H1 (cell line): ENCODE data around the gene CHFR. TPM values are rescaled to one million over a fixed set of nuclear protein-coding genes. Genes with fewer than 3 reads are reported as not detected.

ENCODE experiments used
- CTCF ChIA-PET: fragments of 300-600 bp; sonication (Branson Sonifier 250); formaldehyde crosslinking; loops from one replicate; lab custom pipeline; 2021; ENCODE audit not compliant: partially characterized antibody; lab: Charles Lee
- POLR2A ChIA-PET: fragments of 300-600 bp; sonication (Branson Sonifier 250); formaldehyde crosslinking; loops from one replicate; lab custom pipeline; 2021; ENCODE audit warnings: inconsistent platforms; ENCODE audit not compliant: partially characterized antibody; lab: Charles Lee
- DNase-seq, 2 experiments: peaks; one replicate each; pipeline versions ENCODE4 v3.0.0 to v3.0.0-alpha.2; 2010 to 2022; ENCODE audit warnings: low spot score in 2 of 2, low read depth in 1 of 2, mixed read lengths in 1 of 2
- FAIRE-seq: peaks from 2 replicates; lab custom pipeline; 2011; peaks lifted over from hg19 to GRCh38; lab: Jason Lieb, UNC
- H2AFZ ChIP-seq: 2 replicates; pipeline ENCODE4 v1.8.1; 2012; ENCODE audit warnings: low read length, inconsistent platforms
- H2AK5ac ChIP-seq: 2 replicates; pipeline ENCODE4 v1.6.1; 2013; ENCODE audit warnings: low read depth, low read length
- H2BK120ac ChIP-seq: replicated peaks from 2 replicates; pipeline ENCODE3; 2013; ENCODE audit warnings: low read depth, low read length, inconsistent platforms
- H2BK12ac ChIP-seq: 2 replicates; pipeline ENCODE4 v1.6.1; 2013; ENCODE audit warnings: low read depth, low read length
- H2BK15ac ChIP-seq: 2 replicates; pipeline ENCODE4 v1.6.1; 2013; ENCODE audit warnings: low read length
- H2BK20ac ChIP-seq: 2 replicates; pipeline ENCODE4 v1.6.1; 2013; ENCODE audit warnings: low read length
- H2BK5ac ChIP-seq: 2 replicates; pipeline ENCODE4 v1.6.1; 2013; ENCODE audit warnings: low read depth, low read length
- H3K14ac ChIP-seq: 2 replicates; pipeline ENCODE4 v1.6.1; 2013; ENCODE audit warnings: inconsistent platforms; ENCODE audit not compliant: insufficient read length
- H3K18ac ChIP-seq: 2 replicates; pipeline ENCODE4 v1.6.1; 2013; ENCODE audit warnings: low read length; ENCODE audit errors: extremely low read depth
- H3K23ac ChIP-seq: 2 replicates; pipeline ENCODE4 v1.6.1; 2013; ENCODE audit warnings: inconsistent platforms; ENCODE audit not compliant: insufficient read length
- H3K23me2 ChIP-seq: 2 replicates; pipeline ENCODE4 v1.6.1; 2013; ENCODE audit warnings: low read depth, low read length
- H3K27ac ChIP-seq: 2 replicates; pipeline ENCODE4 v1.6.1; 2011; ENCODE audit warnings: low read depth, low read length, inconsistent platforms
- H3K27me3 ChIP-seq, 4 experiments: replicated peaks in 1 of 4; 1 replicate in 1 of 4; 2 replicates in 3 of 4; pipeline versions ENCODE4 v1.6.1 to v1.8.1; 2011 to 2013; ENCODE audit warnings: low read length in 3 of 4, mild to moderate bottlenecking in 3 of 4, inconsistent platforms in 2 of 4, mixed read lengths in 2 of 4, moderate library complexity in 1 of 4; ENCODE audit not compliant: control insufficient read depth in 3 of 4, insufficient read depth in 3 of 4; ENCODE audit errors: extremely low read depth in 1 of 4
- H3K36me3 ChIP-seq, 4 experiments: 2 replicates each; pipeline versions ENCODE4 v1.6.1 to v1.8.1; 2011 to 2013; ENCODE audit warnings: mild to moderate bottlenecking in 4 of 4, low read length in 3 of 4, moderate library complexity in 2 of 4, control low read depth in 1 of 4, inconsistent platforms in 1 of 4; ENCODE audit not compliant: insufficient read depth in 4 of 4, control insufficient read depth in 2 of 4
- H3K4ac ChIP-seq: replicated peaks from 2 replicates; pipeline ENCODE3; 2013; ENCODE audit warnings: low read length, low read depth, mixed read lengths, inconsistent platforms; ENCODE audit not compliant: insufficient read length
- H3K4me1 ChIP-seq, 4 experiments: replicated peaks in 1 of 4; 1 replicate in 1 of 4; 2 replicates in 3 of 4; pipeline versions ENCODE4 v1.6.1 to v1.8.1; 2011 to 2013; ENCODE audit warnings: low read length in 3 of 4, inconsistent platforms in 2 of 4, mixed read lengths in 1 of 4; ENCODE audit not compliant: insufficient read depth in 4 of 4, control insufficient read depth in 3 of 4
- H3K4me2 ChIP-seq, 2 experiments: 2 replicates each; pipeline versions ENCODE4 v1.6.1 to v1.8.1; 2011 to 2013; ENCODE audit warnings: low read depth in 2 of 2, low read length in 2 of 2, control low read depth in 1 of 2, inconsistent platforms in 1 of 2, mild to moderate bottlenecking in 1 of 2; ENCODE audit not compliant: insufficient read depth in 1 of 2
- H3K4me3 ChIP-seq, 4 experiments: fragments of 200-600, 300-600 bp in 1 of 4; sonication (generic), shearing (Covaris generic), sonication (Bioruptor Twin) in 1 of 4; 2 replicates each; pipeline versions ENCODE4 v1.5.1 to v1.8.1; 2011 to 2016; ENCODE audit warnings: low read length in 4 of 4, low read depth in 3 of 4, control low read depth in 2 of 4, inconsistent platforms in 2 of 4, mild to moderate bottlenecking in 2 of 4, mixed read lengths in 1 of 4, moderate library complexity in 1 of 4; ENCODE audit not compliant: insufficient read depth in 2 of 4; ENCODE audit errors: extremely low read depth in 1 of 4
- H3K56ac ChIP-seq: replicated peaks from 2 replicates; pipeline ENCODE3; 2013; ENCODE audit warnings: low read depth, mild to moderate bottlenecking, mixed read lengths, low read length, inconsistent platforms; ENCODE audit not compliant: insufficient read length
- H3K79me1 ChIP-seq: 2 replicates; pipeline ENCODE4 v1.6.1; 2013; ENCODE audit warnings: low read depth, low read length, control low read depth
- H3K79me2 ChIP-seq, 2 experiments: 2 replicates each; pipeline versions ENCODE4 v1.6.1 to v1.8.1; 2012 to 2013; ENCODE audit warnings: low read length in 2 of 2, mild to moderate bottlenecking in 2 of 2, inconsistent platforms in 1 of 2; ENCODE audit not compliant: insufficient read depth in 2 of 2, control insufficient read depth in 1 of 2
- H3K9ac ChIP-seq, 4 experiments: replicated peaks in 1 of 4; 1 replicate in 1 of 4; 2 replicates in 3 of 4; pipeline versions ENCODE4 v1.6.1 to v1.8.1; 2011 to 2013; ENCODE audit warnings: low read depth in 3 of 4, low read length in 3 of 4, control low read depth in 2 of 4, mild to moderate bottlenecking in 2 of 4, moderate library complexity in 2 of 4, inconsistent platforms in 1 of 4; ENCODE audit errors: extremely low read depth in 1 of 4
- H3K9me3 ChIP-seq, 2 experiments: 2 replicates each; pipeline versions ENCODE4 v1.6.1 to v1.8.1; 2012 to 2013; ENCODE audit warnings: mild to moderate bottlenecking in 2 of 2, moderate library complexity in 2 of 2, control low read depth in 1 of 2, inconsistent platforms in 1 of 2, low read depth in 1 of 2, low read length in 1 of 2, mixed read lengths in 1 of 2; ENCODE audit not compliant: insufficient read depth in 2 of 2
- H4K20me1 ChIP-seq, 2 experiments: replicated peaks in 1 of 2; 2 replicates each; pipeline versions ENCODE3 to v1.8.1; 2011 to 2013; ENCODE audit warnings: inconsistent platforms in 2 of 2, low read length in 2 of 2, mild to moderate bottlenecking in 1 of 2; ENCODE audit not compliant: insufficient read depth in 2 of 2, control insufficient read depth in 1 of 2
- H4K5ac ChIP-seq: 2 replicates; pipeline ENCODE4 v1.6.1; 2013; ENCODE audit warnings: low read length, low read depth, mixed read lengths, inconsistent platforms; ENCODE audit not compliant: insufficient read length
- H4K8ac ChIP-seq: 2 replicates; pipeline ENCODE4 v1.8.0; 2013; ENCODE audit warnings: mild to moderate bottlenecking, moderate library complexity, low read length, inconsistent platforms; ENCODE audit not compliant: insufficient read depth; ENCODE audit errors: extremely low read depth
- H4K91ac ChIP-seq: replicated peaks from 2 replicates; pipeline ENCODE3; 2013; ENCODE audit warnings: low read length, mixed read lengths, inconsistent platforms; ENCODE audit not compliant: insufficient read length
- GABPA ChIP-seq: IDR thresholded peaks from 2 replicates; pipeline ENCODE4 v1.6.1; 2011; ENCODE audit warnings: mild to moderate bottlenecking, low read length, moderate library complexity, borderline replicate concordance; ENCODE audit not compliant: insufficient read depth
- JUN ChIP-seq: IDR thresholded peaks from 2 replicates; pipeline ENCODE4 v1.6.1; 2011; ENCODE audit warnings: low read depth, mild to moderate bottlenecking, improper control_type of control experiment, low read length
- MAFK ChIP-seq: IDR thresholded peaks from 2 replicates; pipeline ENCODE4 v1.6.1; 2012; ENCODE audit warnings: low read depth, mild to moderate bottlenecking, improper control_type of control experiment, low read length
- RAD21 ChIP-seq, 2 experiments: IDR thresholded peaks in 1 of 2; conservative IDR thresholded peaks in 1 of 2; 2 replicates each; pipeline ENCODE4 v1.6.1; 2011; ENCODE audit warnings: low read depth in 2 of 2, low read length in 2 of 2, improper control_type of control experiment in 1 of 2, inconsistent platforms in 1 of 2, mild to moderate bottlenecking in 1 of 2, moderate library complexity in 1 of 2
- RNF2 ChIP-seq: fragments of 200-900, 300-1000 bp; sonication (generic); IDR thresholded peaks from 2 replicates; pipeline ENCODE4 v1.7.1; 2016; ENCODE audit warnings: borderline replicate concordance, low read depth, mild to moderate bottlenecking, antibody characterized with exemption, low read length; ENCODE audit not compliant: poor library complexity, severe bottlenecking; ENCODE audit errors: missing control alignments
- WGBS, 2 experiments: shearing (Covaris generic) in 1 of 2; methylation state at CpG; one replicate each; pipeline versions ENCODE4 v1.1.6 to v1.1.7; 2013 to 2015; ENCODE audit warnings: low lambda C conversion rate in 2 of 2, mixed read lengths in 2 of 2, inconsistent platforms in 1 of 2, low coverage in 1 of 2, missing lambda C conversion rate in 1 of 2; ENCODE audit not compliant: insufficient replicate concordance in 2 of 2, insufficient coverage in 1 of 2, insufficient read length in 1 of 2; ENCODE audit errors: extremely low coverage in 1 of 2, missing lambda C conversion rate in 1 of 2; 5-methylcytosine and 5-hydroxymethylcytosine counted together
- polyA plus RNA-seq, 7 experiments: library from polyadenylated mRNA; depleted of rRNA in 3 of 7; stranded (reverse) in 5 of 7; unstranded in 2 of 7; fragments of >200 nt in 5 of 7; fragments of 200-250 nt in 2 of 7; gene quantifications; 1 replicate in 5 of 7; 2 replicates in 1 of 7; 4 replicates in 1 of 7; pipeline versions ENCODE4 v1.2.1 to v1.2.3, GENCODE V29; 2011 to 2013; ENCODE audit warnings: missing spikeins in 2 of 7, mixed read lengths in 2 of 7
- total RNA-seq: library from RNA; stranded (reverse); fragmentation: NEBNext Ultra II Directional; extraction: Animal tissue kit (Norgen Biotek cat#: 25700); gene quantifications from 2 replicates; pipeline ENCODE4 v1.2.1, GENCODE V29; 2021

CHFR gene
- total and polyA plus RNA-seq, 2 of the 8 experiments (the other 6 are each of a cell fraction or from before 2014, with no cell fraction given): 31.4 to 44.6 TPM

DNA sequence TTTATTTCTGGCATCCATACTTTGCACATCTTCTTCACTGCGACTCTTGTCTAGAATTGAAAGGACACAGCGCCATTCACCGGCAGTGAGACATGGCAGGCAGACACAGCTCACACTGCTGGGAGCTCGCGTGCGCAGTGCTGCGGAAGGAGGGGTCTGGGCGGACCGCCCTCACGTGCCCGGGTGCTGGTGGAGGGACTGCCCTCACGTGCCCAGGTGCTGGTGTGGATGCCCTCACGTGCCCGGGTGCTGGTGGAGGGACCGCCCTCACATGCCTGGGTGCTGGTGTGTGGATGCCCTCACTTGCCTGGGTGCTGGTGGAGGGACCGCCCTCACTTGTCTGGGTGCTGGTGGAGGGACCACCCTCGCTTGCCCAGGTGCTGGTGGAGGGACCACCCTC, 30.8 kb downstream of the CHFR start:
- Histone ChIP-seq H2AK5ac (no peak overlapping the region), H3K4me2 (no peak overlapping the region), H3K14ac (no peak overlapping the region), H3K9me3 (no peaks in the 10 kb centered on the region), H3K23me2 (no peaks in the 10 kb centered on the region), H4K20me1 (peaks cover 2 to 12% of the 10 kb centered on the region in 2 experiments), H3K56ac (no peak overlapping the region), H2BK20ac (no peak overlapping the region), H3K4ac (no peak overlapping the region), H2BK120ac (no peak overlapping the region), H2BK5ac (no peak overlapping the region), H2BK12ac (no peak overlapping the region), H3K79me2 (no peaks in the 10 kb centered on the region), H4K8ac (no peak overlapping the region), H3K4me1 (no peaks in the 10 kb centered on the region), H2AFZ (no peak overlapping the region), H3K27me3 (no peaks in the 10 kb centered on the region), H3K27ac (no peak overlapping the region), H2BK15ac (no peak overlapping the region), H3K36me3 (peaks cover 10 to 57% (median 30%) of the 10 kb centered on the region in 4 experiments; a peak in 6 of 8 replicates), H4K5ac (no peak overlapping the region), H3K18ac (no peak overlapping the region), H3K23ac (no peak overlapping the region)
- FAIRE-seq (no peak), DNase-seq (no peak)
- WGBS, 2 experiments: 86% methylated on average over 17 of the region's 17 CpGs; no CpG with 5 or more reads in 1 of the 2 experiments
- ChIA-PET POLR2A (no interaction called here), CTCF (no interaction called here)
- TF ChIP-seq JUN (no peak), MAFK (no peak), RAD21 (IDR thresholded peaks at IDR 0.05 in 1 of 2, conservative IDR thresholded peaks at IDR 0.05 in 1 of 2; ENCODE audit: low read depth in 2 of 2, low read length in 2 of 2) (no peak), RNF2 (no peak), GABPA (no peak)
- TF ChIP-seq, all 59 proteins: peak for 0
- H3K9ac ChIP-seq: no peak overlapping the region
- H3K79me1 ChIP-seq: no peaks in the 10 kb centered on the region
- no peak overlapping the region for H3K4me3 ChIP-seq
- H4K91ac ChIP-seq: no peak overlapping the region
